ENCODE results near the gene RAD51B. TPM values are rescaled to one million over a fixed set of nuclear protein-coding genes. Genes with fewer than 3 reads are reported as not detected.

Gene RAD51B
- total and polyA plus RNA-seq, 4 donors, result 2.5 to 95.0 (median 9.6) TPM

DNA sequence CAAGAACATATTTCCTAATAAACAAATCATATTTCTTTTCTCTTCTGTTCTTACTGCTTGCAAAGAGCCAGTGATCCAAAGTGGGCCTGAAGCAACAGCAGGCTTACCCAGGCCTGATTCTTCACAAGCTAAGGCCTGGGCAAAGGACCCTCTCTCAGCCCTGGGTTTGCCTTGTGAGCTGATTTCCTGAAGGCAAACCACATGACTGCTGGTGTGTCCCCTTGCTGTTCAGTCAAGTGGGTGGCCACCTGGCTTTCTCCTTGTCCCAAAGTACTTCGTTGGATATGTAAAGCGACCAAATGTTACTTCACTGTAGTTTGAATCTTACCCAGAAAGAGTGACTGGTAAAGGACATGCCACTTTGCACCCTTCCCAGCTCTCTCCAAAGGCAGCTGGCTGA lies 580.4 kb downstream of the RAD51B start:
- H3K4me1 ChIP-seq (ENCODE audit: control insufficient read depth in 5 of 5, insufficient read depth in 5 of 5, low read length in 5 of 5), result peaks cover 17 to 58% (median 25%) of the 10 kb centered on the region in 5 donors
- no peak overlapping the region for H3K9ac ChIP-seq (ENCODE audit: insufficient read depth in 1 of 2, low read length in 2 of 2)
- no peak overlapping the region for H3K4me3 ChIP-seq
- H3K9me3 ChIP-seq (ENCODE audit: control insufficient read depth in 4 of 4, insufficient read depth in 3 of 4, low read length in 3 of 4), result no peaks in the 10 kb centered on the region
- TF ChIP-seq, protein P1, sequence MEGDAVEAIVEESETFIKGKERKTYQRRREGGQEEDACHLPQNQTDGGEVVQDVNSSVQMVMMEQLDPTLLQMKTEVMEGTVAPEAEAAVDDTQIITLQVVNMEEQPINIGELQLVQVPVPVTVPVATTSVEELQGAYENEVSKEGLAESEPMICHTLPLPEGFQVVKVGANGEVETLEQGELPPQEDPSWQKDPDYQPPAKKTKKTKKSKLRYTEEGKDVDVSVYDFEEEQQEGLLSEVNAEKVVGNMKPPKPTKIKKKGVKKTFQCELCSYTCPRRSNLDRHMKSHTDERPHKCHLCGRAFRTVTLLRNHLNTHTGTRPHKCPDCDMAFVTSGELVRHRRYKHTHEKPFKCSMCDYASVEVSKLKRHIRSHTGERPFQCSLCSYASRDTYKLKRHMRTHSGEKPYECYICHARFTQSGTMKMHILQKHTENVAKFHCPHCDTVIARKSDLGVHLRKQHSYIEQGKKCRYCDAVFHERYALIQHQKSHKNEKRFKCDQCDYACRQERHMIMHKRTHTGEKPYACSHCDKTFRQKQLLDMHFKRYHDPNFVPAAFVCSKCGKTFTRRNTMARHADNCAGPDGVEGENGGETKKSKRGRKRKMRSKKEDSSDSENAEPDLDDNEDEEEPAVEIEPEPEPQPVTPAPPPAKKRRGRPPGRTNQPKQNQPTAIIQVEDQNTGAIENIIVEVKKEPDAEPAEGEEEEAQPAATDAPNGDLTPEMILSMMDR (IDR thresholded peaks at IDR 0.05; ENCODE audit: control extremely low read depth, extremely low read depth), result no peak
- H3K27ac ChIP-seq (ENCODE audit: low read depth in 1 of 2, low read length in 1 of 2), result peak overlapping the region in 1 of 2 donors; percentile 39
- H3K27me3 ChIP-seq (ENCODE audit: control insufficient read depth in 3 of 3, insufficient read depth in 3 of 3, low read length in 2 of 3), result no peaks in the 10 kb centered on the region
- ATAC-seq (ENCODE audit: insufficient read depth, low FRiP score) (no peak), DNase-seq (no peak)
- no peaks in the 10 kb centered on the region for H3K36me3 ChIP-seq (ENCODE audit: control insufficient read depth in 4 of 4, insufficient read depth in 4 of 4, low read length in 4 of 4)
- WGBS, 2 donors, result 73 to 78% methylated on average over 2 of the region's 2 CpGs

DNA sequence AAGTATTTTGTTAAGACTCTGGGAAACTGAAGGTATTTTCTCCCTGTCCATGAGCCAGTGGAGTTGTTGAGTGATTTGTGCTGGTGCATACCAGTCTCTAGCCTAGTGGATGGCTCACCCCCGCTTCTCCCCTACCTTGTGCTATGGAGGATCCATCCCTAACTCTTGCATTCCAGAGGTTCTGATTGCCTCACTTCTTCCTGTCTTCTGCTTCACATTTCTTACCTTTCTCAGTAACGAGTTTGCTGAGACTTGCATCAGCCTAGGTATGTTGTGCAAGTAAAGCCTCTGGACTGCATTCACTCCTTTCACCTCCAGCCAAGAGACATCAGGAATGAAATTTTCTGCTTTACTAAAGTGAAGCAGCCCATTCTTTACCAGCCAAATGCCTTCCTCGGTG lies 581.7 kb downstream of the RAD51B start:
- H3K4me1 ChIP-seq (ENCODE audit: control insufficient read depth in 5 of 5, insufficient read depth in 5 of 5, low read length in 5 of 5), result peaks cover 15 to 47% (median 20%) of the 10 kb centered on the region in 5 donors
- 75 to 83% methylated on average over 3 of the region's 3 CpGs for WGBS, 2 donors
- no peak for ATAC-seq (ENCODE audit: insufficient read depth, low FRiP score)

DNA sequence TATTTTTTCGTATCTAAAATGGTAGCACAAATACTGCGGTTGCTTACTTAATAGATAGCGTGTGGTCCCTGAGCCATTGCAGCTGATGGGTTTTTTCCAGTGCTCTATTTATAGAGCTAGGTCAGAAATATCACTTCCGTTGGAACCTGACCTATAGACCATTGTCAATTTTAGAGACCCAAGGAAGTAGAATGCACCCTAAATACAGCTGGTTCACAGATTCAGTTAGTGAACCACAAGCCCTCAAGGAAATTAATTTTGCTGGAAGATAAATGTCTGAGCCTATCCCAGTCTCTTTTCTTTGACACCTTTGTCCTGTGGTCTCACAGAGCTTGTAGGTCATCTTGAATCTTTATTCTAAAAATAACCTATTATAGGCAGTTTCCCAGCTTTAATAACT lies 582.3 kb downstream of the RAD51B start:
- Histone ChIP-seq H3K9ac (ENCODE audit: insufficient read depth in 1 of 2, low read length in 2 of 2) (no peak overlapping the region), H3K36me3 (ENCODE audit: control insufficient read depth in 4 of 4, insufficient read depth in 4 of 4, low read length in 4 of 4) (no peaks in the 10 kb centered on the region)

More for the DNA sequence above, 581.7 kb downstream of the RAD51B start:
- peak overlapping the region in 1 of 2 donors; percentile 26 for H3K27ac ChIP-seq (ENCODE audit: low read depth in 1 of 2, low read length in 1 of 2)
- no peak for DNase-seq
- no peak overlapping the region for H3K4me3 ChIP-seq
- H3K36me3 ChIP-seq (ENCODE audit: control insufficient read depth in 4 of 4, insufficient read depth in 4 of 4, low read length in 4 of 4), result no peaks in the 10 kb centered on the region
- H3K27me3 ChIP-seq (ENCODE audit: control insufficient read depth in 3 of 3, insufficient read depth in 3 of 3, low read length in 2 of 3), result no peaks in the 10 kb centered on the region
- H3K9ac ChIP-seq (ENCODE audit: insufficient read depth in 1 of 2, low read length in 2 of 2), result no peak overlapping the region
- TF ChIP-seq, protein P1 (IDR thresholded peaks at IDR 0.05; ENCODE audit: control extremely low read depth, extremely low read depth), result no peak
- H3K9me3 ChIP-seq (ENCODE audit: control insufficient read depth in 4 of 4, insufficient read depth in 3 of 4, low read length in 3 of 4), result no peaks in the 10 kb centered on the region

More for the DNA sequence above, 582.3 kb downstream of the RAD51B start:
- TF ChIP-seq, protein P1 (IDR thresholded peaks at IDR 0.05; ENCODE audit: control extremely low read depth, extremely low read depth), result no peak
- ATAC-seq (ENCODE audit: insufficient read depth, low FRiP score) (no peak), DNase-seq (no peak)
- Histone ChIP-seq H3K4me1 (ENCODE audit: control insufficient read depth in 5 of 5, insufficient read depth in 5 of 5, low read length in 5 of 5) (peaks cover 15 to 47% (median 20%) of the 10 kb centered on the region in 5 donors), H3K4me3 (no peak overlapping the region), H3K27me3 (ENCODE audit: control insufficient read depth in 3 of 3, insufficient read depth in 3 of 3, low read length in 2 of 3) (no peaks in the 10 kb centered on the region), H3K9me3 (ENCODE audit: control insufficient read depth in 4 of 4, insufficient read depth in 3 of 4, low read length in 3 of 4) (no peaks in the 10 kb centered on the region), H3K27ac (ENCODE audit: low read depth in 1 of 2, low read length in 1 of 2) (no peak overlapping the region)
- 79 to 82% methylated on average over 4 of the region's 4 CpGs for WGBS, 2 donors
